RWPE2 (cell line): ENCODE data around the gene LMO7.

ENCODE experiments used
- ATAC-seq: fragments of 200-7000 bp; cut with Tn5 transposase; 3 replicates; pipeline ENCODE4 v1.9.1; 2021; ENCODE audit warnings: low read depth
- DNase-seq: peaks from one replicate; pipeline ENCODE4 v3.0.0-alpha.2; 2020; ENCODE audit warnings: low spot score
- H3K27ac ChIP-seq: fragments of 450-650 bp; 2 replicates; pipeline ENCODE4 v1.5.1; 2017; ENCODE audit warnings: mild to moderate bottlenecking; ENCODE audit not compliant: poor library complexity, severe bottlenecking
- H3K27me3 ChIP-seq: fragments of 250-450 bp; sonication (Bioruptor Pico); 2 replicates; pipeline ENCODE4 v1.5.1; 2021; ENCODE audit warnings: mild to moderate bottlenecking, moderate library complexity; ENCODE audit not compliant: insufficient read depth, poor library complexity, severe bottlenecking
- H3K36me3 ChIP-seq: fragments of 250-450 bp; sonication (Bioruptor Pico); 2 replicates; pipeline ENCODE4 v1.5.1; 2020; ENCODE audit warnings: low read depth, mild to moderate bottlenecking, moderate library complexity
- H3K4me1 ChIP-seq: fragments of 250-450 bp; sonication (Bioruptor Pico); 2 replicates; pipeline ENCODE4 v1.5.1; 2021; ENCODE audit warnings: mild to moderate bottlenecking, moderate library complexity; ENCODE audit not compliant: insufficient read depth, poor library complexity, severe bottlenecking
- H3K4me3 ChIP-seq: fragments of 250-450 bp; sonication (Bioruptor Pico); 2 replicates; pipeline ENCODE4 v1.5.1; 2021; ENCODE audit warnings: mild to moderate bottlenecking, moderate library complexity; ENCODE audit not compliant: severe bottlenecking
- H3K9me3 ChIP-seq: fragments of 250-450 bp; sonication (Bioruptor Pico); 2 replicates; pipeline ENCODE4 v1.5.1; 2021; ENCODE audit warnings: mild to moderate bottlenecking, moderate library complexity; ENCODE audit not compliant: severe bottlenecking
- CTCF ChIP-seq: fragments of 450-650 bp; IDR thresholded peaks from one replicate; pipeline ENCODE4 v1.5.1; 2017; ENCODE audit warnings: mild to moderate bottlenecking, moderate library complexity; ENCODE audit not compliant: poor library complexity, severe bottlenecking

The LMO7 gene

DNA sequence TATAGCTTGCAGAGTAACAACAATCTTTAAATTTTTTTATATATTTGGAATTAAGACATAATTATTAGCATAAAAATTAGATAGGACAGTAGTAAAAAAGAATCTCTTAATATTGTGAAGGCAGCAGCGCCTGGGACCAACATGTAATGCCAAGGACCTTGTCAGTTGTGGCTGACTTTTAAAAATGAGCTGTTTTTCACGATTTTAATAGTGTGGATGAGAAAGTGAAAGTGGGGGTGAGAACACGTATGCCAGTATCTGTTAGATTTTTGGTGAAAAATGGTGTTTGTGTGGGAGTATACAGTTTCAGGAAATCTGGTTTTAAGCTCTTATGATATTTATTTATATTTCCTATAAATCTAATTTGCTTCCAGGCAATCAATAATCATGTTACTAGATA lies 125.2 kb downstream of the LMO7 start:
- Histone ChIP-seq H3K36me3 (no peaks in the 10 kb centered on the region), H3K4me1 (peaks cover 8% of the 10 kb centered on the region), H3K27ac (peak overlapping the region; percentile 65), H3K9me3 (no peaks in the 10 kb centered on the region), H3K27me3 (no peaks in the 10 kb centered on the region), H3K4me3 (peak overlapping the region; percentile 22)
- DNase-seq: no peak
- TF ChIP-seq CTCF: no peak
- no peak for ATAC-seq

GRCh38 chr13:75762076-75762937 lies 126.2 kb downstream of the LMO7 start:
- no peak for TF ChIP-seq CTCF

GRCh38 chr13:75762955-75763354 lies 126.8 kb downstream of the LMO7 start:
- DNase-seq (no peak), ATAC-seq (no peak)
- Histone ChIP-seq H3K4me3 (peak overlapping the region; percentile 22), H3K36me3 (no peaks in the 10 kb centered on the region), H3K4me1 (peaks cover 8% of the 10 kb centered on the region), H3K27ac (peak overlapping the region; percentile 65), H3K9me3 (no peaks in the 10 kb centered on the region), H3K27me3 (no peaks in the 10 kb centered on the region)
- no peak for TF ChIP-seq CTCF

More at GRCh38 chr13:75762076-75762937, 126.2 kb downstream of the LMO7 start:
- peak overlapping the region; percentile 22 for H3K4me3 ChIP-seq
- H3K27ac ChIP-seq: peak overlapping the region; percentile 65
- H3K9me3 ChIP-seq: no peaks in the 10 kb centered on the region
- no peak for DNase-seq
- no peaks in the 10 kb centered on the region for H3K36me3 ChIP-seq
- peaks cover 8% of the 10 kb centered on the region for H3K4me1 ChIP-seq
- peak; percentile 66 for ATAC-seq
- H3K27me3 ChIP-seq: no peaks in the 10 kb centered on the region

GRCh38 chr13:75763512-75763911 lies 127.4 kb downstream of the LMO7 start:
- no peaks in the 10 kb centered on the region for H3K36me3 ChIP-seq
- H3K4me1 ChIP-seq: peaks cover 8% of the 10 kb centered on the region
- DNase-seq (no peak), ATAC-seq (no peak)
- peak overlapping the region; percentile 65 for H3K27ac ChIP-seq
- H3K9me3 ChIP-seq: no peaks in the 10 kb centered on the region
- no peaks in the 10 kb centered on the region for H3K27me3 ChIP-seq
- no peak overlapping the region for H3K4me3 ChIP-seq
- no peak for TF ChIP-seq CTCF

DNA sequence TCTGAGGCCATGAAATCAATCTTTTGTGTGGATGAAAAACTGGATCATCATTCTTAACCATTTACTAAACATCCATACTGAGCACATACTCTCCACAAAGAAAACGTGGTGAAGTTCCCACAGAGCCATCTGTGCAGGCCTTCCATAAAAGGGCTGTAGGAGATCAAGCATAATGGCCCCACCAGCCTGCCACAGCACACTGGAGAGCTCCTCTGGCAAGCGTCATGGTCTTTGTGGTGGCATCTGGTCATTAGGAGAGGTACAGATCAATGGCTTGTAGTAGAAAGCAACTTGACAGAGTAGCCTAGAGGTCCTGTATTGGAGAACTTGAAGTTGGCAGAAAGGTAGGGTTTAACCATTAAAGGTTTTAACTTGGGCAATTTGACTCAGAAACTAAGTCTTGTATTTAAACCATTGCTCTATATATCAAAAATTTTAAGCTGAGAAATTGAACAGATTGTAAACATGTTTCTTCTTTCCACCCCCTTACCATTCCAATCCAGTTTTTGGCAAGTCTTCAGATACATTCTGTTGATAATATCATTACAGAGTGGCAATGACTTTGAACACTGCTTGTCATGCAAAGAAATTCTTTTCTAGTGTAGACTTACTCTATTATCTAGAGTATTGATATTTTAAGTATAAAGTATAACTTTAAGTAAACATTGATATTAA lies 128.3 kb downstream of the LMO7 start:
- no peak for TF ChIP-seq CTCF
- Histone ChIP-seq H3K36me3 (no peaks in the 10 kb centered on the region), H3K4me1 (peaks cover 8% of the 10 kb centered on the region), H3K4me3 (no peak overlapping the region), H3K9me3 (no peaks in the 10 kb centered on the region), H3K27ac (no peak overlapping the region), H3K27me3 (no peaks in the 10 kb centered on the region)
- ATAC-seq (no peak), DNase-seq (no peak)
